ENCODE results near the gene GSTM2. TPM values are rescaled to one million over a fixed set of nuclear protein-coding genes. Genes with fewer than 3 reads are reported as not detected.
"Not testable (repeated sequence)": the region's sequence is repeated elsewhere in the genome, so short reads cannot be mapped to it uniquely, and the experiment has no call there.

GSTM2 gene
- total RNA-seq, 1 experiment from 2014 or later, result 0.84 TPM

DNA sequence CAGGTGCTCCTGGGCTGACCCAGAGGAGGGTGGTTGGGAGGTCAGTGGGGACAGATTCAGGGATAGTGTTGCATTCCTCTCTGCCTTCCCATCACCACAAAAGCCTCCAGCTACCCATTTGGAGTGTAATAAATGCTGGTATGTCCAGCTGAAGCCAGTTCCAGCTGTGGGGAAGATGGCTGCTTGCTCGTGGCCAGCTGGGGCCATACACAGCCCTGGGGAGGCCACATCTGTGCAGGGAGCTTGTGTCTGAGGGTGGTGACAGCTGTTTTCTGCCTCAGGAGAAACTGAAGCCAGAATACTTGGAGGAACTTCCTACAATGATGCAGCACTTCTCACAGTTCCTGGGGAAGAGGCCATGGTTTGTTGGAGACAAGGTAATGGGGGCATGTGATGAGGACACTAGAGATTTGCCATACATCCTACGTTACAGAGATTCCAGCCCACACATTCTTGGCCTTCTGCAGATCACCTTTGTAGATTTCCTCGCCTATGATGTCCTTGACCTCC lies 9.3 kb upstream of the GSTM2 start:
- Mint-ChIP-seq H3K27me3 (ENCODE audit: insufficient read depth, unreplicated experiment) (no peaks in the 10 kb centered on the region), H3K4me1 (ENCODE audit: low read depth, unreplicated experiment) (peaks cover 12% of the 10 kb centered on the region), H3K27ac (ENCODE audit: unreplicated experiment) (no peak overlapping the region), H3K4me3 (ENCODE audit: unreplicated experiment) (no peak overlapping the region), H3K36me3 (ENCODE audit: insufficient read depth, unreplicated experiment) (no peaks in the 10 kb centered on the region), H3K9me3 (ENCODE audit: unreplicated experiment) (no peaks in the 10 kb centered on the region)
- no TSS peak for BruUV-seq (replicated peaks)
- Histone ChIP-seq H3K4me3 (ENCODE audit: low read depth, low read length) (no peak overlapping the region), H3K4me1 (no peaks in the 10 kb centered on the region), H3K9me3 (no peaks in the 10 kb centered on the region), H3K27me3 (replicated peaks; ENCODE audit: control insufficient read depth, insufficient read depth, low read length) (no peaks in the 10 kb centered on the region), H3K36me3 (ENCODE audit: control insufficient read depth, insufficient read depth, low read length) (no peaks in the 10 kb centered on the region)
- no peak for DNase-seq
- POLR2A ChIA-PET, result no interaction called here
- CTCF ChIA-PET, result interaction anchor here (1.0 kb wide), 1 partner anchor 118 kb away, joined by 3 read pairs; no protein-coding TSS in a partner anchor
- intact Hi-C loops (cut with micrococcal nuclease; ENCODE audit: unreplicated experiment), result loop anchor here (5.0 kb wide), 1 partner anchor 114 kb away; no protein-coding TSS in a partner anchor
- TF ChIP-seq, protein P1, sequence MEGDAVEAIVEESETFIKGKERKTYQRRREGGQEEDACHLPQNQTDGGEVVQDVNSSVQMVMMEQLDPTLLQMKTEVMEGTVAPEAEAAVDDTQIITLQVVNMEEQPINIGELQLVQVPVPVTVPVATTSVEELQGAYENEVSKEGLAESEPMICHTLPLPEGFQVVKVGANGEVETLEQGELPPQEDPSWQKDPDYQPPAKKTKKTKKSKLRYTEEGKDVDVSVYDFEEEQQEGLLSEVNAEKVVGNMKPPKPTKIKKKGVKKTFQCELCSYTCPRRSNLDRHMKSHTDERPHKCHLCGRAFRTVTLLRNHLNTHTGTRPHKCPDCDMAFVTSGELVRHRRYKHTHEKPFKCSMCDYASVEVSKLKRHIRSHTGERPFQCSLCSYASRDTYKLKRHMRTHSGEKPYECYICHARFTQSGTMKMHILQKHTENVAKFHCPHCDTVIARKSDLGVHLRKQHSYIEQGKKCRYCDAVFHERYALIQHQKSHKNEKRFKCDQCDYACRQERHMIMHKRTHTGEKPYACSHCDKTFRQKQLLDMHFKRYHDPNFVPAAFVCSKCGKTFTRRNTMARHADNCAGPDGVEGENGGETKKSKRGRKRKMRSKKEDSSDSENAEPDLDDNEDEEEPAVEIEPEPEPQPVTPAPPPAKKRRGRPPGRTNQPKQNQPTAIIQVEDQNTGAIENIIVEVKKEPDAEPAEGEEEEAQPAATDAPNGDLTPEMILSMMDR (IDR thresholded peaks at IDR 0.05; ENCODE audit: insufficient read depth in 1 of 2, low read depth in 1 of 2, low read length in 1 of 2, severe bottlenecking in 1 of 2, unreplicated experiment in 1 of 2), result no peak

DNA sequence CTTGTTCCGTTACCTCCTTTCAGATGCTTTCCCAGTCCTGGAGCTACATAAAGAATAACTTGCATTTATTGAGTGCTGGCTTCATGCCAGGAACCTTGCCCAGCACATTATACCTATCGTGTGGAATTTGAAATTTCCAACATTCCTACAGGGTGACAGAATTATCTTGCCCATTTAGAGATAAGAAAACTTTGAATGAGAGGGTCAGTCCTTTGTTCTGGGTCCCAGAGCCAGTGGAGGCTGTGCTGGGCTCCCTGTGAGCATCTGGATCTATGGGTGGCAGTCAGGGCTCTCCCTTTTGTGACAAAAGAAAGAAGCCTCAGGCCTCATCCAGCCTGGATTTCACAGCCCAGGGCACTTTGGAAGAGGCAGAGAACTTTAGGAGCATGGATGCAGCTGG lies 8.7 kb upstream of the GSTM2 start:
- no TSS peak for BruUV-seq (replicated peaks)
- H3K9me3 ChIP-seq, result no peaks in the 10 kb centered on the region
- peaks cover 12% of the 10 kb centered on the region for H3K4me1 Mint-ChIP-seq (ENCODE audit: low read depth, unreplicated experiment)
- no peak overlapping the region for H3K4me3 ChIP-seq (ENCODE audit: low read depth, low read length)
- H3K36me3 Mint-ChIP-seq (ENCODE audit: insufficient read depth, unreplicated experiment), result no peaks in the 10 kb centered on the region
- no peaks in the 10 kb centered on the region for H3K4me1 ChIP-seq
- no peak overlapping the region for H3K4me3 Mint-ChIP-seq (ENCODE audit: unreplicated experiment)
- intact Hi-C loops (cut with micrococcal nuclease; ENCODE audit: unreplicated experiment), result loop anchor here (5.0 kb wide), 1 partner anchor 113 kb away; no protein-coding TSS in a partner anchor
- no peak for DNase-seq
- H3K27ac Mint-ChIP-seq (ENCODE audit: unreplicated experiment), result no peak overlapping the region
- POLR2A ChIA-PET, result no interaction called here
- H3K27me3 Mint-ChIP-seq (ENCODE audit: insufficient read depth, unreplicated experiment), result no peaks in the 10 kb centered on the region
- CTCF ChIA-PET, result interaction anchor here (1.6 kb wide), 1 partner anchor 19 kb away, joined by 3 read pairs; no protein-coding TSS in a partner anchor
- TF ChIP-seq, protein P1 (IDR thresholded peaks at IDR 0.05; ENCODE audit: insufficient read depth in 1 of 2, low read depth in 1 of 2, low read length in 1 of 2, severe bottlenecking in 1 of 2, unreplicated experiment in 1 of 2), result no peak
- H3K36me3 ChIP-seq (ENCODE audit: control insufficient read depth, insufficient read depth, low read length), result no peaks in the 10 kb centered on the region
- H3K9me3 Mint-ChIP-seq (ENCODE audit: unreplicated experiment), result no peaks in the 10 kb centered on the region
- H3K27me3 ChIP-seq (replicated peaks; ENCODE audit: control insufficient read depth, insufficient read depth, low read length), result no peaks in the 10 kb centered on the region

DNA sequence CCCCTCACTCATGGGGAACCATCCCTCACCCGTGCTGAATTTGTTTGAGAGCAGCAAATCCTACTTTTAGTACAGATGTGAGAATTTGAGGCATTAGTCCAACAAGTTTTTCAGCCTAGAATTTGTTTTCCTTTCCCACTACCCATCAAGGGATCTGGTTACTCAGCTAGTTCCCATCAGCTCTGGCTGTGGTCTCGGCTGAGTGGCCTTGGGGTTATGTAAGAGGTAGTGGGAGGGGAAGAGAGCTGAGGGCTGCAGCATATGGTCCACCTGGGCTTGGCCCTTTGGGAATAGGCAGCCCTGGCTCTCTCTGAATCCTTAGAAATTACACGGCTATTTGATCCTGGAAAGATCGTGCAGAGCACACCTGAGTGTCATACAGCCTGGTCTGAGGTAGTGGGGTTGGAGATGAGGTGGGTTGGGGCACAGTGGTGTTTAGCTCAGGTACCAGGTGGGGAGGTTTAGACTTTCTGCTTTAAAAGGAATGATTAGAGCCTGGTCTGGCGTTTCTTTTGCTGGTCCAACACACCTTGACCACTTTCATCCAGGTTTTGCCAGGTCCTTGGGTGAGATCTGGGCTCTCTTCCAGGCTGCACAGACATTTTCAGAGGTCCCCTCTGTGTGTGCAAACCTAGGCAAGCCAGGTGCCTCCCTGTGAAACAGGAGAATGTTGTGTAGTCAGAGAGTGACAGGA lies 7.7 kb upstream of the GSTM2 start:
- peaks cover 6% of the 10 kb centered on the region for H3K4me1 Mint-ChIP-seq (ENCODE audit: low read depth, unreplicated experiment)
- H3K27me3 Mint-ChIP-seq (ENCODE audit: insufficient read depth, unreplicated experiment), result no peaks in the 10 kb centered on the region
- no peaks in the 10 kb centered on the region for H3K9me3 Mint-ChIP-seq (ENCODE audit: unreplicated experiment)
- DNase-seq, result no peak
- H3K36me3 ChIP-seq (ENCODE audit: control insufficient read depth, insufficient read depth, low read length), result no peaks in the 10 kb centered on the region
- no peak overlapping the region for H3K4me3 Mint-ChIP-seq (ENCODE audit: unreplicated experiment)
- H3K9me3 ChIP-seq, result no peaks in the 10 kb centered on the region
- H3K4me3 ChIP-seq (ENCODE audit: low read depth, low read length), result no peak overlapping the region
- H3K36me3 Mint-ChIP-seq (ENCODE audit: insufficient read depth, unreplicated experiment), result no peaks in the 10 kb centered on the region
- intact Hi-C loops (cut with micrococcal nuclease; ENCODE audit: unreplicated experiment), result loop anchor here (5.0 kb wide), 1 partner anchor 112 kb away; no protein-coding TSS in a partner anchor
- BruUV-seq (replicated peaks), result no TSS peak
- POLR2A ChIA-PET, result no interaction called here
- H3K4me1 ChIP-seq, result no peaks in the 10 kb centered on the region
- no peak overlapping the region for H3K27ac Mint-ChIP-seq (ENCODE audit: unreplicated experiment)
- TF ChIP-seq, protein P1 (IDR thresholded peaks at IDR 0.05; ENCODE audit: insufficient read depth in 1 of 2, low read depth in 1 of 2, low read length in 1 of 2, severe bottlenecking in 1 of 2, unreplicated experiment in 1 of 2), result no peak
- H3K27me3 ChIP-seq (replicated peaks; ENCODE audit: control insufficient read depth, insufficient read depth, low read length), result no peaks in the 10 kb centered on the region
- CTCF ChIA-PET, result interaction anchor here (0.6 to 1.6 kb wide), 2 partner anchors 20 to 120 kb away, joined by 3 to 4 read pairs; no protein-coding TSS in a partner anchor

DNA sequence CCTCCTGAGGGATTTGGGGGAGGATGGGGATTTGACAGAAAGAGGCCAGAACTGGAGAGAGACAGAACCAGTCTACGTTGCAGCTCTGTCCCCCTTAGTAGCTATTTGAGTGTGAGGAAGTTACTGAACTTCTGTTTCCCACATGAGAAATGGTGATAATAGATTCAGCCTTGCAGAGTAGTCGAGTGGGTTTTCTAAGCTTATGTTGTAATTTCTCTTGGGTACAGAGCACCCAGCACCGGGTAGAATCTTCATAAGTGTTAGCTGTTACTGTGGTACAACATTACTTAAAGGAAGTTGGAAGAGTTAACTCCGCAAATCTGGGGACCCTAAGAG lies 7.2 kb upstream of the GSTM2 start:
- H3K27ac Mint-ChIP-seq (ENCODE audit: unreplicated experiment); H3K36me3 Mint-ChIP-seq (ENCODE audit: insufficient read depth, unreplicated experiment); H3K36me3 ChIP-seq (ENCODE audit: control insufficient read depth, insufficient read depth, low read length); H3K9me3 ChIP-seq; H3K27me3 ChIP-seq (replicated peaks; ENCODE audit: control insufficient read depth, insufficient read depth, low read length); H3K4me3 ChIP-seq (ENCODE audit: low read depth, low read length); H3K27me3 Mint-ChIP-seq (ENCODE audit: insufficient read depth, unreplicated experiment); H3K4me1 ChIP-seq; intact Hi-C loops (cut with micrococcal nuclease; ENCODE audit: unreplicated experiment); POLR2A ChIA-PET; H3K4me3 Mint-ChIP-seq (ENCODE audit: unreplicated experiment); DNase-seq; H3K4me1 Mint-ChIP-seq (ENCODE audit: low read depth, unreplicated experiment); H3K9me3 Mint-ChIP-seq (ENCODE audit: unreplicated experiment): not testable (repeated sequence)
- CTCF ChIA-PET, result interaction anchor here (0.6 to 1.6 kb wide), 2 partner anchors 21 to 120 kb away, joined by 3 to 4 read pairs; no protein-coding TSS in a partner anchor
- BruUV-seq (replicated peaks), result TSS peak; percentile 14
